Spinal cord (tissue), 10 donors: ENCODE results near the gene PIANP. TPM values are rescaled to one million over a fixed set of nuclear protein-coding genes. Genes with fewer than 3 reads are reported as not detected.

Experiments used
- DNase-seq, 6 donors: peaks; one replicate each; pipeline versions ENCODE4 v3.0.0 to v3.0.0-alpha.2; 2013 to 2015; ENCODE audit warnings: low spot score in 6 of 6, low read depth in 4 of 6
- H3K27ac ChIP-seq: one replicate; pipeline ENCODE4 v1.5.1; 2013; ENCODE audit warnings: low read depth, low read length, control low read depth
- H3K27me3 ChIP-seq: one replicate; pipeline ENCODE4 v1.6.1; 2013; ENCODE audit warnings: low read length; ENCODE audit not compliant: control insufficient read depth, insufficient read depth
- H3K36me3 ChIP-seq: one replicate; pipeline ENCODE4 v1.6.1; 2013; ENCODE audit warnings: low read length; ENCODE audit not compliant: control insufficient read depth, insufficient read depth
- H3K4me1 ChIP-seq: one replicate; pipeline ENCODE4 v1.6.1; 2013; ENCODE audit warnings: low read length; ENCODE audit not compliant: control insufficient read depth, insufficient read depth
- H3K4me3 ChIP-seq: one replicate; pipeline ENCODE4 v1.5.1; 2013; ENCODE audit warnings: low read depth, low read length, control low read depth
- H3K9me3 ChIP-seq: one replicate; pipeline ENCODE4 v1.6.1; 2013; ENCODE audit warnings: low read length; ENCODE audit not compliant: control insufficient read depth, insufficient read depth
- WGBS: methylation state at CpG from one replicate; pipeline ENCODE4 v1.1.5; 2013; ENCODE audit warnings: missing lambda C conversion rate; ENCODE audit not compliant: insufficient coverage; 5-methylcytosine and 5-hydroxymethylcytosine counted together
- polyA plus RNA-seq, 2 donors: library from polyadenylated mRNA; unstranded; fragments of 120-200 nt; gene quantifications; one replicate each; pipeline ENCODE4 v1.2.1, GENCODE V29; 2013; ENCODE audit not compliant: insufficient read length in 2 of 2
- total RNA-seq, 2 donors: library from RNA; depleted of rRNA in 1 of 2; stranded (reverse); fragments of 120-200 nt in 1 of 2; fragments of >200 nt in 1 of 2; gene quantifications; one replicate each; pipeline versions ENCODE4 v1.2.3 to v1.2.4, GENCODE V29; 2013 to 2014
- donor health status: healthy.

PIANP gene
- total and polyA plus RNA-seq, 4 donors = 2.0 to 86.8 (median 42.7) TPM

GRCh38 chr12:6696690-6697583, 3.7 kb downstream of the PIANP start:
- 92% methylated on average over 10 of the region's 17 CpGs for WGBS
- no peak for DNase-seq

GRCh38 chr12:6695313-6696045, 5.1 kb downstream of the PIANP start:
- Histone ChIP-seq H3K36me3 (peaks cover 55% of the 10 kb centered on the region), H3K9me3 (no peaks in the 10 kb centered on the region), H3K27me3 (peaks cover 5% of the 10 kb centered on the region), H3K4me3 (no peak overlapping the region), H3K4me1 (peaks cover 16% of the 10 kb centered on the region), H3K27ac (no peak overlapping the region)
- WGBS = 81% methylated on average over 8 of the region's 11 CpGs
- no peak for DNase-seq

More at GRCh38 chr12:6696690-6697583, 3.7 kb downstream of the PIANP start:
- Histone ChIP-seq H3K4me1 (peaks cover 21% of the 10 kb centered on the region), H3K27ac (no peak overlapping the region), H3K36me3 (peaks cover 55% of the 10 kb centered on the region), H3K9me3 (no peaks in the 10 kb centered on the region), H3K4me3 (no peak overlapping the region), H3K27me3 (peaks cover 16% of the 10 kb centered on the region)

GRCh38 chr12:6694701-6695100, 5.9 kb downstream of the PIANP start:
- WGBS = 84% methylated on average over 8 of the region's 9 CpGs
- H3K4me1 ChIP-seq = peaks cover 19% of the 10 kb centered on the region
- H3K36me3 ChIP-seq = peaks cover 55% of the 10 kb centered on the region
- no peak for DNase-seq
- peaks cover 3% of the 10 kb centered on the region for H3K27me3 ChIP-seq
- no peak overlapping the region for H3K4me3 ChIP-seq
- no peaks in the 10 kb centered on the region for H3K9me3 ChIP-seq
- H3K27ac ChIP-seq = no peak overlapping the region

GRCh38 chr12:6693832-6694355, 6.7 kb downstream of the PIANP start:
- Histone ChIP-seq H3K4me1 (peaks cover 11% of the 10 kb centered on the region), H3K4me3 (no peak overlapping the region), H3K27me3 (no peaks in the 10 kb centered on the region), H3K27ac (no peak overlapping the region), H3K36me3 (peaks cover 55% of the 10 kb centered on the region), H3K9me3 (no peaks in the 10 kb centered on the region)
- WGBS = 86% methylated on average over 3 of the region's 4 CpGs
- DNase-seq = no peak

- Histone ChIP-seq H3K36me3 (peaks cover 53% of the 10 kb centered on the region), H3K4me1 (peaks cover 15% of the 10 kb centered on the region), H3K27me3 (no peaks in the 10 kb centered on the region), H3K4me3 (no peak overlapping the region), H3K27ac (no peak overlapping the region), H3K9me3 (no peaks in the 10 kb centered on the region)
- WGBS = no CpG with 5 or more reads among the region's 2 CpGs
- DNase-seq = no peak
Measured at GRCh38 chr12:6692888-6693287, 7.7 kb downstream of the PIANP start.

- no peaks in the 10 kb centered on the region for H3K9me3 ChIP-seq
- no peak for DNase-seq
- no peak overlapping the region for H3K4me3 ChIP-seq
- H3K36me3 ChIP-seq = peaks cover 42% of the 10 kb centered on the region
- H3K27me3 ChIP-seq = no peaks in the 10 kb centered on the region
- peaks cover 18% of the 10 kb centered on the region for H3K4me1 ChIP-seq
- no peak overlapping the region for H3K27ac ChIP-seq
- WGBS = 100% methylated on average over 1 of the region's 4 CpGs
Measured at GRCh38 chr12:6691473-6691872, 9.1 kb downstream of the PIANP start.

- H3K27ac ChIP-seq = peak within 1 kb of the TSS; percentile 97
- peak; percentile 92 to 100 (median 98) for DNase-seq
- under 1% methylated on average over 48 of the region's 72 CpGs for WGBS
- no peaks in the 10 kb centered on the region for H3K9me3 ChIP-seq
- H3K4me3 ChIP-seq = peak within 1 kb of the TSS; percentile 90
- H3K27me3 ChIP-seq = no peaks in the 10 kb centered on the region
- H3K4me1 ChIP-seq = peaks cover 18% of the 10 kb centered on the region
- H3K36me3 ChIP-seq = peaks cover 19% of the 10 kb centered on the region
Measured at GRCh38 chr12:6688999-6689882, 11.4 kb downstream of the PIANP start, which contains the start of gene ZNF384. ZNF384 (minus strand) TSS chr12:6689375; CDS start chr12:6679520, 9,855 bp downstream.

GRCh38 chr12:6688543-6688998, 12.0 kb downstream of the PIANP start:
- Histone ChIP-seq H3K9me3 (no peaks in the 10 kb centered on the region), H3K36me3 (peaks cover 17% of the 10 kb centered on the region), H3K27ac (peak overlapping the region; percentile 97), H3K4me1 (peaks cover 18% of the 10 kb centered on the region), H3K27me3 (no peaks in the 10 kb centered on the region), H3K4me3 (peak overlapping the region; percentile 90)
- DNase-seq = peak in 1 of 6 donors; percentile 68
- 0% methylated on average over 7 of the region's 13 CpGs for WGBS

- Histone ChIP-seq H3K9me3 (no peaks in the 10 kb centered on the region), H3K27me3 (no peaks in the 10 kb centered on the region), H3K36me3 (peaks cover 20% of the 10 kb centered on the region), H3K4me1 (peaks cover 18% of the 10 kb centered on the region), H3K4me3 (no peak overlapping the region), H3K27ac (no peak overlapping the region)
- 83% methylated on average over 1 of the region's 3 CpGs for WGBS
- DNase-seq = no peak
Measured at GRCh38 chr12:6685814-6686213, 14.8 kb downstream of the PIANP start.
